VCaP (cell line): Measurements from ENCODE around the gene METTL1.

Source experiments
- H3K27ac ChIP-seq: fragments of 450-650 bp; 2 replicates; pipeline ENCODE4 v1.5.1; 2017
- CTCF ChIP-seq: fragments of 450-650 bp; conservative IDR thresholded peaks from 2 replicates; pipeline ENCODE4 v1.5.1; 2017; ENCODE audit warnings: mild to moderate bottlenecking, moderate library complexity

METTL1 gene

GRCh38 chr12:57741844-57742738 lies 29.8 kb downstream of the METTL1 start:
- H3K27ac ChIP-seq, result no peak overlapping the region
- TF ChIP-seq CTCF, result no peak

DNA sequence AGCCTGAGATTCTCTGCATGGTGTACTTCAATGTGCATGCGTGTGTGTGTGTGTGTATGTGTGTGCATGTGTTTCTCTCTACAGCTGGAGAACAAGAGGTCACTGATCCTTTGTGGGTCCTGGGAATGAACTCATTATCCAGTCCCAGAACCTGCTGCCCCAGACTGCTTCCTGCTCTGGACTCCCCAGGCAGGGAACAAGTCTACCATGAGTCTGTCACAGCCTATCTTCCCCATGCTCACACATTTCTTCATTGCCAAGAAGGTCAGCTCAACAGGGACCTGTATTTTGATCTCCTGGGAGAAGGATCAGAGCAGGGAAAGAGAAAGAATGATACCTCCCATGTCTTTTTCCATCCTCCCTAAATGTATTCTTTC lies 30.5 kb downstream of the METTL1 start:
- no peak overlapping the region for H3K27ac ChIP-seq
- TF ChIP-seq CTCF, result no peak

- no peak overlapping the region for H3K27ac ChIP-seq
- no peak for TF ChIP-seq CTCF
These were observed 31.1 kb downstream of the METTL1 start for GRCh38 chr12:57740656-57741412.

GRCh38 chr12:57739914-57740538 lies 31.9 kb downstream of the METTL1 start:
- no peak for TF ChIP-seq CTCF
- no peak overlapping the region for H3K27ac ChIP-seq

DNA sequence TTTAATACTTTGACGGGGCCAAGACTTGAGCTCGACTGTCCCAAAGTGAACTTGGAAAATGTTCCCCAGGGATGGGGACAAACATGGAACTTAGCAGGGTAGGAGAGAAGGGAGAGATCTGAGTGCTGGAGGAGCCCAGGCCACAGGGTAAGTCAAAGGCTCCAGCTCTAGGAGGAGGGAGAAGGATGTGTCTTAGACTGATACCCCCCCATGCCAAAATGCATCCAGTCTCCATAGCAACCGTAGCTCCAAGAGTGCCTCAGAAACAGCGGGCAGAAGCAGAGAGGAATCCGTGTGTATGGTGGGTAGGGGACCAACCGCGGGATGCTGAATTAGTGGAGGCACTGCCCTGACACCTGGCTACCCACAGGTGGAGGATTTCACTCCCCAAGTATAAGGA lies 32.5 kb downstream of the METTL1 start:
- TF ChIP-seq CTCF, result no peak
- H3K27ac ChIP-seq, result no peak overlapping the region

DNA sequence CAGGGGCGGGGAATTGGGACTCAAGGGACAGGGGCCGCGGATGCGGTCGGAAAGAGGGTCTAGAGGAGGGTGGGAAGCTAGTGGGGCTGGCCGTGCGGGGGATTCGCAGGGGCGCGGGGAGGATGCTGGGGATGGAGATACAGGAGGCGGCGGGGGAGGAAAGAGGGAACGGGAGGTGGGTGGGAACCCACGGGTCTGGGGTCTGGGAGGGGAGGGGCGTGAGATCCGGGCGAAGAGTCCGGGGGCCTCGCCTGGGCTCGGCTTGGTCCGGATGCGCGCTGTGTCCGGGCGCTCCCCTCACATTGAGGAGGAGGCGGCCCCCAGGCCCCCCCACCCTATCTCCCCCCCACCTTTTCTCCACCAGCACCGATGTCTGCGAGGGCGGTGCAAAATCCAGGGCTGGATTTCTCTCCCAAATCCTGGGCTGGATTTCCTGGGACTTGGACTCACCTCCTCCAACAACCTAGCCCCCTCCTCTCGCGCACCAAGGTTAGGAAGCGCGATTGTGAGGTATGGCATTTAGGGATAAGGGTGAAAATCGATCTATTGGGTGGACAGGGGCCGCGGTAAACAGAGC lies 33.2 kb downstream of the METTL1 start, which contains the start of gene AGAP2:
AGAP2 (minus strand) TSS at position 82 of the 577 bp plus-strand sequence. CDS start 496 bp downstream, outside the sequence.
- TF ChIP-seq CTCF, result no peak
- H3K27ac ChIP-seq, result peak within 1 kb of the TSS; percentile 15; the same call in 1 of the 2 replicates
